DMS 273 treated with DMSO at 0.1 percent for 48 hours (cell line): ENCODE data around the gene CCNL2.
A peak's percentile ranks its signal among the peaks of the same experiment; 100 is the strongest.
"Not testable (repeated sequence)": the region's sequence is repeated elsewhere in the genome, so short reads cannot be mapped to it uniquely, and the experiment has no call there.

Source experiments
- DNase-seq: peaks from one replicate; lab custom pipeline; 2025; lab: John Stamatoyannopoulos, UW

The CCNL2 gene

DNA sequence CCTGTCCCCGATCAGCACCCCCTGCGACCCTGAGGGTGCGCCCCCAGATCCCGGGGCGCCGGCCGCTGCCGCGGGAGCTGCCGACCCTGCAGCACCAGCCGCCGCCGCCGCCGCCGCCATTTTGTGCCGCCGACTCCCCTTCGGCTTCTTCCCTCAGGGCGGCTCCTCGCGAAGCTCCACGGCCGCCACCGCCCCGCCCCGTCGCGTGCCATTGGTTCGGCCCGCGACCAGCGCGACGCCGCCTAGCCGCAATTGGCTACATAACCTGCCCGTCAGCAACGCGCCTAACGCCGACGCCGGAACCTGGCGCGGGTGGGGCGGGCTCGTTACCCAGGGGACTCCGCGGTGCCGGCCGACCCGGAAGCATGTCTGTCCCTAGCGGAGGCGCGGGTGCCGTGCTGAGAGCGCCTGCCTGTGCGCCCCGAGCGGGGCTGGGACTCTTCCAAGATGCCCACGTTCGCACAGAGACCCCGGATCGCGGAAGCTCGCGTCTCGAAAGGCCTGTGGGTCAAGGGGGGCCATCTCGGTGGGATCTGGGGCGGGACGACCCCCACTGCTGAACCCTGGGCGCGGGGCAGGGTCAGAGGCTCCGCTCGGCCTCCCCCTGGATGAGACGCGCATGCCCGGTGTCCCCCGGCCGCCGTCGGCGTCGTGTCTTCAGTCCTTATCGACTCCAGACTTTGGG lies at the start of gene CCNL2:
Gene CCNL2, minus strand, starts transcription at position 149 of the 685 bp plus-strand sequence. Its CDS starts 29 bp downstream, at position 120.
- peak; percentile 88 for DNase-seq

GRCh38 chr1:1446631-1447030 lies 47.5 kb upstream of the CCNL2 start:
- not testable (repeated sequence) for DNase-seq

DNA sequence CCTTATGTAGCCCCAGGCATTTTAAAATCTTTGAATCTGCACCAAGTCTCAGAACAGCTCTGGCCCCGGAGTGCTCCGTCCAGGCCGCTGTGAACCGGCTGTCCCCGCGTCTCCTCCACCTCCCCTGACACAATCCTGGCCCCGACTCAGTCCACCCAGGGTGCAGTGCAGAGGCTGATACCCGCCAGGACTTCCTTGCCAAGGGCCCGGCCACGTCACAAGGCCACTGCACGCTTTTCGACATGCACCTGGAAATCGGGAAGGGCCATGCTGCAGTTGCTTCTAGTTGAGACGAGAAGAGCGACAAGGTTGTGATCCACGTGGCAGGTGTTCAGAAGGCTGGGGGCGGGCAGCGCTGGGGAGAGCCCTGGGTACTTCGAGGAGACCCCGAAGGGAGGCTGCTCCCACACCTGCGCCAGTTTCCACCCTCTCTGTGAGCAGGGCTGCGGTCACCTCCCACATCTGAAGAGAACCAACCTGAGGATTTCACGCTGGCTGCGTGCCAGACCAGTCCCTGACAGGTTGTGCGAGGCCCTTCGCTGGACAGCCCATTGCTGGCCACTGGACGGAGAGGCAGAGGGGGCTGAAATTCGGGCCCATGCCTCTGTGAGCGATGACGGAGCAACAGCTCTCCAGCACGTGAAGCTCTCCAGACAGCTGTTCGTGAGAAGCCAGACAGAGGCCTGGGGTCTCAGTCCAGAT lies 43.1 kb upstream of the CCNL2 start:
- DNase-seq, result no peak

DNA sequence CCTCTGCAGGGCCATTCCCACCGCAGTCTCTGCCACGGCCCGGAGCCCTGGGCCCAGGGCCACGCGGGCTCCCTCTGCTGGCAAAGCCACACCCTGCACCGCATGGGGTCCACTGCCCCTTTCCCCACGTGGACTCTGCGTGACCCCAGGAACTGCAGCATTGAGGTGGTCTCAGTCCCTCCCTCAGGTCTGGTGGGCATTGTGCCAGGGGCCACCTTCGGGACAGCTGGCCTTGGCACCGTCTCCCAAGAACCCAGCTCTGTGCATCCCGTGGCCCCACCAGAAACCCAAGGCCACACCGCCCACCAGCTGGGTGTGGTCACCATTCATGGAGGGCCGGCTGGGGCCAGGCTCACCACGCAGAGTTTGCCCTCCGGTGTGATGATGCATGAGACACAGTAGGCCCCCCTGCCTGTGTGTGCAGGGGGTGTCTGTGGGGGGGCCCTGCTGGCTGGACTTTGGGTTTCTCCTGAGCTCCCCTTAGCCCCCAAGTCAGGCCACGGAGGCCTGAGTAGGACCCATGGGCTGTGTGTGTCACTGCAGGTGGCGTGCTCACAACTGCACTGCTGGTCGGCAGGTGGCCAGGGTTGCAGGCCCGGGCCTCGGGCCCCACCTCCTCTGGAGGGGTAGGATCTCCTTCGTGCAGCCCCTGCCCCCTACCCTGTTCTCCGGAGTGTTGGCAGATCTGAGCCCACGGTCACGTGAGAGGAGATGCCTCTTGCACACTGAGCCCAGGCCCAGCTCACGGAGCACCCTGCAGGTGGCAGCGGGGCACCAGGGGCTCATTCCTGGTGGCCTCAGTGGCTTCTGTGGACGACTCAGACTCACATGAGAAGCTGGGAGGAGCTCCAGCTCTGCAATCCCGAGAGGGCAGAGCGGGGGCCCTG lies 42.1 kb upstream of the CCNL2 start:
- no peak for DNase-seq

GRCh38 chr1:1440262-1441001 lies 41.3 kb upstream of the CCNL2 start:
- DNase-seq, result no peak

- DNase-seq, result no peak
Measured at GRCh38 chr1:1439546-1440261, 40.6 kb upstream of the CCNL2 start.

- DNase-seq, result no peak
Measured at GRCh38 chr1:1438531-1439381, 39.6 kb upstream of the CCNL2 start.

GRCh38 chr1:1437904-1438376 lies 38.8 kb upstream of the CCNL2 start:
- no peak for DNase-seq

DNA sequence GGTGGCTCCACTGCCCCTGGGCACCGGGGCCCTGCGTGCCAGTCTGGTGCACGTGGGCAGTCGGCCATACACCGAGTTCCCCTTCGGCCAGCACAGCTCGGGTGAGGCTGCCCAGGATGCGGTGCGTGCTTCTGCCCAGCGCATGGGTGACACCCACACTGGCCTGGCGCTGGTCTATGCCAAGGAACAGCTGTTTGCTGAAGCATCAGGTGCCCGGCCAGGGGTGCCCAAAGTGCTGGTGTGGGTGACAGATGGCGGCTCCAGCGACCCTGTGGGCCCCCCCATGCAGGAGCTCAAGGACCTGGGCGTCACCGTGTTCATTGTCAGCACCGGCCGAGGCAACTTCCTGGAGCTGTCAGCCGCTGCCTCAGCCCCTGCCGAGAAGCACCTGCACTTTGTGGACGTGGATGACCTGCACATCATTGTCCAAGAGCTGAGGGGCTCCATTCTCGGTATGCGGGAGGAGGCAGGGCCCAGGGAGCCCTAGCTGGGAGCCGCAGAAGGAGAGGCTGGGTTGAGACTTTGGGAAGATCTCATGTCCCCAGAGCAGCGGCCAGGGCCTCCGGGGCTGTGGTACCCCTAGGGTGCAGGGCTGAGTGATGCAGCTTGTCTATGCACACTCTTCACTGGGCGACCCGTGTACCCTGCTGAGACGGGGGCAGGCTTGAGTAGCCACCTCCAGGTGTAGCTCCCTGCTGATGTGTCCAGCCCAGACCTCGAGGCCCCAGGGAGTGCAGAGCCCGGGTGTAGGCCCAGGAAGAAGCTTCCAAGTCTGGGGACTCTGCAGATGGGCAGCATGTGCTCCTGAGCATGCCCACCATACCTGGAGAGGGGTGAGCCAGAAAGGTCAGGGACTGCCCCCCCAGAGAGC lies 38.1 kb upstream of the CCNL2 start:
- DNase-seq, result no peak

GRCh38 chr1:1436630-1437032 lies 37.5 kb upstream of the CCNL2 start:
- DNase-seq, result no peak

DNA sequence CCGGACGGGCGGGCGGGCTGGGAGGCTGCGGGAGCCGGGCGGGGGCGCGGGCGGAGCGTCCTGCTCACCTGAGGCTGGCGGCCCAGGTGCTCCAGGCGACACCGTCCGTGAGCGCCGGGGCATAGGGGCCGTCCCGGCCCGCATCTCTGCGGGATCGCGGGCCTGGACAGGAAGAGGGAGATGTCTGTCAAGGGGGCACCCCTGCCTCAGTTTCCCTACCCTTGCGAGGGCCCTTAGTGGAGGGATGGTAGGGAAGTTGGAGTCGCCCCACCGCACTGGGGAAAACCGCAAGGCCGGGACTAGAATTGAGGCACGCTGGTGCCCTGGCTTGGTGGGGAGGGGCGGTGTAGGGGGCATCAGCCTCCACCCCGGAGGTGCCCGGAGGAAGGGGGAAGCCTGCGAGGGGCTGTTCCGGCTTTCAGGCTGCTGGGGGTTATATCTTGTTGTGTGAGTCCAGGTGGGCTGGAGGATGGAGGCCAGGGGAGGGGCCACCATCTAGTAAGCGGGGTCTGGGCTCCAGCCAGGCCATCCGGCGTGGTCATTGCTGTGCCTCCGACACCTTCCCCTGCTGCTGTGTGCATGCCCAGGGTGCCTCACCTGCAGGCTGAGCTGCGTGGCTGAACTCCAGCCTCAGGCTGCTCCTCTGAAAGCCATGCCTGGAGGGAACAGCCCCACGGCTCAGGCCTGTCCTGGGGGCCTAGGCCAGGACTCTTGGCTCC lies 36.9 kb upstream of the CCNL2 start:
- no peak for DNase-seq

DNA sequence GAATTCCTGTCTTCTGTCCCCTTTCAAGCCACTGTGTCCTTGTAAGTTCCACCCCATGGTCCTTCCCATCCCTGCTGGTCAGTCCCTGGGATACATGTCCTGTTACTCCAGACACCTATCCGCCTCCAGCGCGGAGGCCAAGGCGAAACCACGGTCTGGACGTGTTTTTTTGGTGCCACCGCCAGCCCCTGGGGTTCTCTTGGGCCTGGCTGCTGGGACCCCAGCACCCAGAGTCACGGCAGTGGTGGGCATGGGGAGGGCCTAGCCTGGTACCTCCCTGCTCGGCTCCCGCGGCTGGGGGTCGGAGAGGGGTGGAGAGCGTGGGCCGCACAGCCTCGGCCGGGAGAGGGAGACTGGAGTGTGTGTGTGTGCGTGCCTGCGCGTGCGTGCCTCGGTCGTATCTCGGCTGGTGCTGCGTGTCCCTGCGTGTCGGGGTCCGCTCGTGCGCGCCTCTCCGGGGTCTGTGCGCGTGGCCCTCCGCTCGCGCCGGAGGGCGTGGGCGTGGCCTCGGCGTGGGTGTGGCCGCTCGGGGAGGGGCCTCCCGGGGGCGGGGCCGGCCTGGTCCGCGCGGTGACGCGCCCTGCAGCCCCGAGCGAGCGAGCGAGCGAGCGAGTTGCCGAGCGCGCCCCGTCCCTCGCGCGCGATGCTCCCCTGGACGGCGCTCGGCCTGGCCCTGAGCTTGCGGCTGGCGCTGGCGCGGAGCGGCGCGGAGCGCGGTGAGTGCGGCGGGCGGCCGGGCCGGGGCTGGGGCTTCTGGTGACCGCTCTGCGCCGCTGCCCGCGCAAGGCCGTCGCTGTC lies 36.2 kb upstream of the CCNL2 start, which contains the start of gene VWA1:
Gene VWA1, plus strand, starts transcription at position 585 of the 798 bp plus-strand sequence. Its CDS starts 59 bp downstream, at position 644.
- DNase-seq, result no peak

GRCh38 chr1:1434824-1435105 lies 35.6 kb upstream of the CCNL2 start:
- no peak for DNase-seq

GRCh38 chr1:1434131-1434823 lies 35.1 kb upstream of the CCNL2 start:
- DNase-seq, result peak; percentile 54

DNA sequence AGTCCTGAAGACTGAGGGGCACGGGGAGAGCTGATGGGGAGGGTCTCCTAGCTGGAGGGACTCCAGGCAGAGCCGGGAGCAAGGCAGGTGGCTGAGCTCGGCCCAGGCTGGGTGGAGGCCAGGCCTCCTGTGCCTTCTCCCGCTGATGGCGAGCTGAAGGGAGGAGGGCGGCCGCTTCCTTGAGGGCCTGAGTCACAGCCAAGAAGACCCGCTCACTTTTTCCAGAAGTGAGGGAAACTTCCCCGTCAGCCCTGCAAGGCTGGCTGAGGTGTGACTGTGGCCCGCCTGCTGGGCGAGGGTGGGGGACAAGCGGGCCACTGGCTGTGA lies 34.6 kb upstream of the CCNL2 start:
- DNase-seq, result no peak

GRCh38 chr1:1432951-1433803 lies 34.0 kb upstream of the CCNL2 start:
- DNase-seq, result peak; percentile 78
